IPS-11a (cell line): ENCODE measurements around the gene DNAI7.

Experiments used
- H3K4me3 ChIP-seq: one replicate; pipeline ENCODE4 v1.5.1; 2013; ENCODE audit warnings: low read depth, low read length, control low read depth

Gene DNAI7, protein sequence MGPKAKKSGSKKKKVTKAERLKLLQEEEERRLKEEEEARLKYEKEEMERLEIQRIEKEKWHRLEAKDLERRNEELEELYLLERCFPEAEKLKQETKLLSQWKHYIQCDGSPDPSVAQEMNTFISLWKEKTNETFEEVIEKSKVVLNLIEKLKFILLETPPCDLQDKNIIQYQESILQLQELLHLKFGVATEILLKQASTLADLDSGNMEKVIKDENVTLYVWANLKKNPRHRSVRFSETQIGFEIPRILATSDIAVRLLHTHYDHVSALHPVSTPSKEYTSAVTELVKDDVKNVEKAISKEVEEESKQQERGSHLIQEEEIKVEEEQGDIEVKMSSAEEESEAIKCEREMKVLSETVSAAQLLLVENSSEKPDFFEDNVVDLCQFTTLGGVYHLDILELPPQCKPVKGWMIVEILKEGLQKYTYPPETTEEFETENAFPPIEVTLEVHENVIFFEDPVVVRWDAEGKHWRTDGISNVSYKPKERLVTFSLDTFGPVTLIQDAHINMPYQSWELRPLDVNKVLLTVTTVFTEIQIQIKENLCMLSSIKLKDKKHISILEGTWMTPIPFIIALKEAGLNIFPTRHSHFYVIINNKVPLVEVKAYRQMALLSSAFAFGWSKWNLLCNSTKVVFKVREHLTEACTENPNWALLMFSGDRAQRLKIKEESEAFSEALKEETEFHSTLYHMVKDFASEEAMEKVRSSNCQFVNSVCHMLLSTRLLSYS

DNA sequence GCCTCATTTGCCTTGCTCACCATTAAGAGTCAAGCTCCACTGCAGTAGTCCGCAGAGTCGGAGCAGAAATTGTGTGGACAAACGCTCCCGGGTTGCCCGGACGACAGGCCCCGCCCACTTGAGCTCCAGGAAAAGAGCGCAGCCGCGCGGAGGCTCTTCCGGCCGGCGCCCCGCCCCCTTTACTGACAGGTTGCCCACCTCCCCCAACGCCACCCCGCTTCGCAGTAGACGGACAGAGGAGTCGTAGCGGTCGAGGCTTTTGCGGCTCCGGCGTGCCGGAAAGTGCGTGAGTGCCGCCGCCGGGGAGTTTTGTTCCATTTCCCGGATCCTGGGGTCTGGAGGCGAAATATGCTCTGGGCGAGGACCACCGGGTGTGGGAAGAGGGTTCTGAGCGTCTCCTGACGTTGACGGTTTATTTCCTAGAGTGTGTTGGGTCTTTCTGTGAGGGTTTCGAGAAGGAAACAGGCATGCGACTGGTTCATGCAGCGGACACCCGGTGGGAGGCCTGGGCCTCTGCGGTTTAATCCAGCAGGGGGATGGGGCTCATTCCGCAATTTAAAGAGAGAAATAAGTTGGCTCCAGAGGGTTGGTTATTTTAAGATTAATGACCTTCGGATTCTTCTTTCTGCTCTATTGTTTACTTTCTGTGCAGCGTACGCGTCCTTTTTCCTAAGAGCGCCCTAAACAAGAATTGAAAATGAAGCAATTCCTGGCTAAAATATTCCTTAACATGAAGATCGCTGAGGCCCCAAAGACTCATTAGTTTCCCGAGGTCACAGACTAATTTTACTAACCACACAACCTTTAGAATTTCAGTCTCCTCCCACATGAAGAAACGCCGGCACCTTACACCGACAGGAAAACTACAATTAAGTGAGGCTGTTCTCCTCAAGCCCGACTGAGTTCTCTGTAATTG is at the start of gene DNAI7, which contains the start of gene ETFRF1:
DNAI7 (minus strand) TSS at position 105 of the 916 bp plus-strand sequence; CDS start at position 23, 82 bp downstream.
ETFRF1 (plus strand) TSS at position 182 of the 916 bp plus-strand sequence. CDS start 8,720 bp downstream, outside the sequence.
- H3K4me3 ChIP-seq: peak within 1 kb of the TSS; percentile 86

DNA sequence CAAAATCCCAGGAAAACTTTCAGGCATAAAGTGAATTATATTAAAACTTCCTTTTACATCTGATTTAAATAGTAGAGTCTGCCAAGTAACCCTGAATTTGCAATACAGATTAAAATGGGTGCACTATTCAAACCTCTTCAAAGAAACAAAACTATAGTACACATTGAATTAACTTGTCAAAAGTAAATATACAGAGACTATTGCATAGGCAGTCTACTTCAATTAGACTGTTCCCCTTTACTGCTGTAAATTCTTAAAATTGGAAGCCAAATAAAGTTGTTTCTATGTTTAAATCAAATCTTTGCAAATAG is 48.7 kb upstream of the DNAI7 start:
- H3K4me3 ChIP-seq: no peak overlapping the region

DNA sequence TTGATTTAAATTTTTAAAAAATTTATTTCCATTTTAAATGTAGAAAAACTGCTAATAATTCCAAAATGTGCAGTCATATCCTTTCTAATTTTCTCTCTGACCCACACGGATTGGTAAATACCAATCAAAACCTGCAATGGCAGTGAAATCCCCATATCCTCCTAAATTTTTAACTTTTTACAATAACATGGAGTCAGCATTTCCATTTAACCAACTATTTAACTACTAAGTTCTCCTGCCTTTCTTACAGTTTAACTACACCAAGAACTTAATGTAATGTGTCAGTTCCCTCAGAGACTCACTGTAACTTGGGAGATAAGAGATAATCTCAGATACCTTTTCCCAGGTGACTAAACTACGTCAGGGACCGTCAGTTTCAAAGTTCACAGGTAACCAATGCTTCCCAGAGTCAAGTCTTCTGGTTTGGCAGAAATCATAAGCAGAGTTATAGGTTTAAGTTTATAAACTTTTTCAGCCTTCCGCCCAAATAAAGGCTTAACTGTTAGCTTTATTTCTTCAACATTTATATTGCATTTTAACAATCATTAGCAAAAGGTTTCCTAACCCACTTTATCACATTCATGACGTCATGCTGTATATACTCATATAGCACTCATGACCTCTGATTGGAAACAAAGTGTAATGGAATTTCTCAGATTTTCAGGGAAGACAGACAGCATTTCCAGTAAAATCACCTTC is 48.2 kb upstream of the DNAI7 start:
- no peak overlapping the region for H3K4me3 ChIP-seq

DNA sequence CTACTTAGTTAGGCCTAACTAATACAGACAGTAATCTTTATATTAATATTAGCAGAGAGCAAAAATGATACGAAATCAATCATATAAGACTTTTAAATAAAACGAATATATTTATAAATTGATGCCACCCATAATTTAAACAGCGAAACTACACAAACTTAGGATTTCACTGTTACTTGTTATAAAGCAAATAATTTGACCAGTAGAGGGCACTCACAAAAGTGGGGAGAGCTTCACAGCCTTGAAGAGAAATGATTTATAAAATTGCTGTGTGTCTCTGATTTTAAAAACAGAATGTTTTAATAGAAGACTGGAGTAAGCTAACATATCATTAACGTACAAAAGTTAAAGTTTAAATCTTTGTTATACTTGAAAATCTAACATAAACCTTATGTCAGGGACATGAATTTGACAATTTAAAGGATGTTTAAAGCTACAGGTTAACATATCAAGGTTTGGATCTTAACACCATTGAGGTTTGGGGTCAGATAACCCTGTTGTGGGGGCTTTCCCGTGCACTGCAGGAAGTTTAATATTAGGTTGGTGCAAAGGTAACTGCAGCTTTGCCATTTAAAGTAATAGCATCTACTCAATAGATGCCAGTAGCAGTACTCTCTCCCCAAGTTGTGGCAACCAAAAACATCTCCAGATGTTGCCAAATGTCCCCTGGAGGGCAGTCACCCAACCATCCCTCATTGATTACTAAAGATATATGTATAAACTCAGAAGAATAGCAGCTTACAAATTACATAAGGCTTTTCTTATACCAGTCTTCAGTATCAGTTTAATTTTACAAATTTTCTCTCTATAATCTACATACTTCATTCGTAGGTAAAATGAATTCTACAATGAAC is 46.4 kb upstream of the DNAI7 start:
- no peak overlapping the region for H3K4me3 ChIP-seq

DNA sequence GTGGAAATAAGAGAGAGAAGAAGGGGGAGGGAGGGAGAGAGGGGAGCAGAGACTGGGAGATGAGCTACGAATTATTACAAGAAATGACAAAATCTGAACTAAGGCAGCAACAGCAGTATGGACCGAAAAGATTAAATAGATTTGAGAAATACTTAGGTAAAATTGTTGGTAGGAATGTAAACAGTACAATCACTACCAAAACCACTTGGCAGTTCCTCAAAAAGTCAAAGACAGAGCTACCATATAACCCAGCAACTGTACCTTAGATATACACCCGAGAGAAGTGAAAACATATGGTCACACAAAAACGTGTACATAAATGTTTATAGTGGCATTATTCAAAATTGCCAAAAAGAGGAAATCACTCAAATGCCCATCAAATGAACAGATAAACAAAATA is 41.7 kb upstream of the DNAI7 start:
- H3K4me3 ChIP-seq: no peak overlapping the region

DNA sequence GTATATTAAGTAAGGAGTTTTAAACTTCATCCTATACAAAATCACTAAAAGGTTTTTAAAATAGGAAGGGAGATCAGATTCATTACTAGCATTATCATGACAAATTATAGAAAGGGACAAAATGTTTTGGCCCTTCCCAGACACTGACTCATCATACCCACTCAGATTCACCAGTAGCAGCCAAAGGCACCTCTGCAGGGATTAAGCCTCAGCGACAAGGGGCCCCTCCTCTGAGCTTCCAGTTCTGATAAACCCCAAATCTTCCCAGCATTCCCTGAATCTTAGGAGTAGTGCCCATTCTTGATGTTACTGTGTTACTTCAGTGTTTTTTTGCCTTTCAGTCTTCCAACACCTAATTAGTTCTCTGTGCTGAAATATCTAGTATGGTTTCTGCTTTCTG is 41.2 kb upstream of the DNAI7 start:
- no peak overlapping the region for H3K4me3 ChIP-seq

DNA sequence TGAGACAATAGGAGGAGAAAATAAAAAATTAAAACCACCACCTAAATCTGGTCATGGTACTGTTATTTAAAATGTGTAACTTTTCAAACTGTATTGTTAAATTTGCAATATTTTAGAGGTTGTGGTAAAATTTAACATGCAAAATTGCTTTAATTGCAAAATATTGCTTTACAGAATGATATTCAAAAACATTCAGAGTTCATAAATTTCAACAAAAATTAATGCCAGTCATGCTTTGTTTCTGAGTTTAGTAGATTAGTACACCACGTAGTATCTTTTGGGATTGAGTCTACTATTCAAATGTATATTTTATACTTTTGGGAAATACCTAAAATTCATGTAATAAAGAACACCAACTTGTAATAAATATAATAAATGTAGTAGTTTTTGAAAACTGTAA is 18.4 kb upstream of the DNAI7 start:
- no peak overlapping the region for H3K4me3 ChIP-seq

DNA sequence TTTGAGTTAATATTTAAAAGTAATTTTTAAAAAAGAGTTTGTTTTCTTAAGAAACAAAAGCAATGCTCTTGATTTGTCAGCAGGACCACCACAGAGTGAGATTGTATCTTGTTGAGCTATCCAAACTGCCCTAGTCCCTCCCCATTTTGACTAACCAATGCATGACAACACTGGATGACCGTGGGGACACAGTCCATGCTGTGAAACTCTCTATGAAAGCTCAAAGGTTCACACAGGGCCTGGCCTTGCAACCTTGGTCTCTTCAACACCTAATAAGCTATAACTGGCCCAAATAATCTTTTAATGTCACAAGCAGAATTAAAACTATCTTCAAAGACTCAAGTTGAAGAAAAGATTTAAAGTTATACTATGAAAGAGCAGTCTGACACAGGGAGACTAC is 13.6 kb upstream of the DNAI7 start:
- H3K4me3 ChIP-seq: no peak overlapping the region

DNA sequence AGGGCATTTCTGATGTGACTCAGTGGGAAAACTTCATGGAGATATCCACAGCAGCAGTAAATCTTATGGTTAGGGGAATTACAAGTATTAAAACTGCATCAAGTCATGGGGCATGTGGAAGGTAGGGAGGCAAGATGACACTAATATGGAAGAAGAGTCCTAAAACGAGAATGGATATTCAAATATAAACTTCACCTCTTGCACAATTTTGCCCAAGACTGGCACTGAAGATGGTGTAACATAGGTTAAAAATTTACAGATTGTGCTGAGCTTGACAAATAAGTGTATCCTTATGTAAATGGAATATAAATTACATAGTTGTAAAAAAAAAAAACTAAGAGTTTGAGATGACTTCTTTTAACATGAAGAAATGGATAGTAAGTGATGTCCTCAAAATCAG is 12.9 kb upstream of the DNAI7 start:
- H3K4me3 ChIP-seq: no peak overlapping the region

DNA sequence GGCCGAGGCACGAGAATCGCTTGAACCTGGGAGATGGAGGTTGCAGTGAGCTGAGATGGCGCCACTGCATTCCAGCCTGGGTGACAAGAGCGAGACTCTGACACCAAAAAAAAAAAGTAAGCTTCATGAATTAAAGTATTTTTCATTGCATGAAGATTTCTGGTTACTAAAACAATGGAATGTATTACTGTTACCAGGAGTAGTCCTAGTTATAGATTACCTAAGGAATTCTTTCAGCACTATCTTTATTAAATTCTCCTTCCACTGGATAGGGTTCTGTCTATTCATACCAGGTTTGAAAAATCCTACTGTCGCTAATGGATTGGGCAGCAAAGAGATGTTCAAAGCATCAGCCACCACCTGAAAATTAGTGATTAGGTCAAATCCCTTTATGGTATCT is 12.5 kb upstream of the DNAI7 start:
- no peak overlapping the region for H3K4me3 ChIP-seq

DNA sequence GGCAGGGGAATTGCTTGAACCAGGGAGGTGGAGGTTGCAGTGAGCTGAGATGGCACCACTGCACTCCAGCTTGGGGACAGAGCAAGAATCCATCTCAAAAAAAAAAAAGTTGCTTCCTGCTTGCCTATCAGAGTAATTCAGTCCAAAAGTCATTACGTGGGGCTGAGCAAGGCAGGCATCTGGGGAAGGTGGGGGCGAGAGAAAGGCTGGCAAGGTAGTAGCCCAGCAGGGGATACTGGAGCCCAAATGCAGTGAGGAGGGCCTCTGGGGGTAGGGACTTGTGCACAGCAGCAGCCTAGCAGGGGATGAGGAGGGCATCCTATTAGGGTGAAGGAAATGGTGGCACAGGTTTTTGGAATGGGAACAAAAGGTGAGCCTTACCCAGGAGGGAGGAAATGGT is 7.2 kb upstream of the DNAI7 start:
- H3K4me3 ChIP-seq: no peak overlapping the region

DNA sequence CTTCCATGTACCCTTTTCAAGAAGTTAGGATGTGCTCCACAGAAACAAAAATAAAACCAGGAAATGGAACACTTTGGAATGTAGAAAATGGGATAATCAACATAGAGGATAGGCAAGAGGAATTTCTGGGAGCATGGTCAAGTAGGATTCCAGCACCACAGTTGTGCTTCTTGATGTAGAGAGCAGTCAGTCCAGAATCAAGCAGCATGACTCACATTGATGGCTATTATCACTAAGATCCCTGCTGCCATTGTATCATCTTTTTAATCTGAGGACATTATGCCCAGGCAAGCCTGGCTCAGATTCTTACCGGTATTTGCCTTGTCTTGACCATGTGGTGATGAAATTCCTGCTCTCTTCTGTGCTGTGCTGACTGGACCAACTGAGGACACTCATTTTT is 5.7 kb upstream of the DNAI7 start:
- H3K4me3 ChIP-seq: no peak overlapping the region

DNA sequence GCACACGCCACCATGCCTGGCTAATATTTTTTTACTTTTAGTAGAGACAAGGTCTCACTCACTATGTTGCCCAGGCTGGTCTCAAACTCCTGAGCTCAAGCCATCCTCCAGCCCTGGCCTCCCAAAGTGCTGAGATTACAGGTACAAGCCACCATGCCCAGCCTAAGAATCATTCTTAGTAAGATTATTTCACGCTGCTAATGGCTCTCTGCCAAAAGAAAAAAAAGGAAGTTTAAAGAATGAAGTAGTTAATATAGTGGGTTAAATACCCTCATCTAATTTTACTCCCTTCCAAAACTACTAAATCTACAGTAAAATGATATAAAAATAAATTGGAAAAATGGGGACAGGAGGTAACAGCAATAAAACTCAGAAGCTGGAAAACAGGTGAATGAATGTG is 2.6 kb upstream of the DNAI7 start:
- no peak overlapping the region for H3K4me3 ChIP-seq

DNA sequence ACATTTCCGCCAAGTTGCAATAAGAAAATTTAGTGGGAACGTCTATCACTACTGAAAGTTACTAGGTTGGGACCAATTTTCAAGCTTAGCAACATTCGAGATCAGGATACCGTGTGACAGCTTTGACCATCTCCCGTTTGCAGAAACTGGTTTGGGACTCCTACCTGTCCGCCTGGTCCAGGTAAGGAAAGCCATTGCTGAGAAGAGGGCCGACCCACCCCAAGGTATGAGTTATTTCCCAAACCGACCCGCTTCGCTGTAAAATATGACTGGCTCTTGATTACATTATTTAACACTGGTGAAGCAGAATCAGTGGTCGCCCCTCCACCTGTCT is 271 bp downstream of the DNAI7 start:
- peak overlapping the region; percentile 86 for H3K4me3 ChIP-seq

DNA sequence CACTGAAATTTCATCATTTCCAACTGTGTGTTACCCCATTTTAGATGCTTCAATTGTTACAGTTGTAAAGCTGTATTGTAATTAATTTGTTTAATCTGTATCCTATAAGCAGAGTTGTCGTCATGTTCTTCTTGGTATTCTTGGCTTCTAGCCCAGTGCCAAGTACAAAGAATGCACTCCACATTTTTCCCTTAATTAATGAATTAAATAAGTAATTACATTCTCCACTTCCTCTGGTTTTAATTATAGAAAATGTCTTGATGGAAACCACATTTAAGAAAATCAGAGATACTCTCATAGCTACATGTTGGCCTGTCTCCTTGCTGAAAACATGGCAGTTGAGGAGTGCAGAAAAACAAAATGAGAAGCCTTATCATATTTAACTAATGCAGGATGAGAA is 746 bp downstream of the DNAI7 start:
- H3K4me3 ChIP-seq: peak overlapping the region; percentile 2

DNA sequence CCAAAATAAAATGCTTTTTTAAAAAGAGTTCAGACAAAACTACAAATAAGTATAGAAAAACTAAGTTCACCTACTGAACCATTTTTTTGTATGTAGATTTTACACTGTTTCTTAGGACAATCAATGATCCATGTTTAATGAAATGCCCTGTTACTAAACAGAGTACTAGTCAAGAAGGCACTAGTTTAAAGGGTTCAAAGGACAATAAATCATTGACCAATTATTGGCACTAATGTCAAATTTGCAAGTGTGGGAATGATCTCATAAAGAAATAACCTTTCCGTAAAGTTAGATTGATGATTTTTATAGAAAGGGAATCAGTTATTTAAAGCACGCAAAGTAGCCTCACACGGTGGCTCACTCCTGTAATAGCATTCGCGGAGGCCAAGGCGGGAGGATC is 4.2 kb downstream of the DNAI7 start:
- H3K4me3 ChIP-seq: no peak overlapping the region

DNA sequence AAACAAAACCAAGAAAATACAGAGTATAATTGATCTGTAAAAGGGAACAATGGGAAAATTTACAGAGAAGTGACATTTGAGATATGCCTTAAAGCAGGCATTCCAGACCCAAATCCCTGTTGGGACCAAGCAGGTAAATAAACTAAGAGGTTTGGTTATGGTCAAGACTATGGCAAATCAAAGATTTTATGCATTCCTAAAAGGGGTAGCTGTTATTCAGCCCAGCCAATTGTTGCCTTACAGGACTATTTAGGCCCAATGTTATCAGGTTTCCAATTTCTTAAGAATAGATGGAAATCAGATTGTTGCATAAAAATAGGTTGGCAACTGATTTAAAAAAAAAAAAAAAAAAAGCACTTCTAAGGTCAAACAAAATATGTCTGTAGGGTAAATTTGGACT is 5.3 kb downstream of the DNAI7 start:
- no peak overlapping the region for H3K4me3 ChIP-seq

DNA sequence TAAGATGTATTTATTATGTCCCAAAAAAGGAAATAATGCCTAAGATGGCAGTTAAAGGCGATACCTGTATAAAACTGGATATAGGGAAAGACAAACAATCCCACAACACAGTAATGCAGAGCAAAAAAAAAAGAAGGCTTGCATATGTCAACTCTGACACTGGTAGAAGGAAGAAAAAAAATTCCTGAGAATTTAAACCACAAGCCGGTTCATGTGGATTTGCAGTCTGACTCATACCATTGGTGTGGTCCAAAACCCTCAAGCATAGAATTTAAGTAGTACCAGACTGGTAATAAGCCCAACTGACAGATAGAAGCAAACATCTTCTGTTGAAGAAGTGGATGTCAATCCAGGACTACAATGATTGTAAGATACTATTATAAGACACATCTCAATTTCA is 7.2 kb downstream of the DNAI7 start:
- H3K4me3 ChIP-seq: no peak overlapping the region

DNA sequence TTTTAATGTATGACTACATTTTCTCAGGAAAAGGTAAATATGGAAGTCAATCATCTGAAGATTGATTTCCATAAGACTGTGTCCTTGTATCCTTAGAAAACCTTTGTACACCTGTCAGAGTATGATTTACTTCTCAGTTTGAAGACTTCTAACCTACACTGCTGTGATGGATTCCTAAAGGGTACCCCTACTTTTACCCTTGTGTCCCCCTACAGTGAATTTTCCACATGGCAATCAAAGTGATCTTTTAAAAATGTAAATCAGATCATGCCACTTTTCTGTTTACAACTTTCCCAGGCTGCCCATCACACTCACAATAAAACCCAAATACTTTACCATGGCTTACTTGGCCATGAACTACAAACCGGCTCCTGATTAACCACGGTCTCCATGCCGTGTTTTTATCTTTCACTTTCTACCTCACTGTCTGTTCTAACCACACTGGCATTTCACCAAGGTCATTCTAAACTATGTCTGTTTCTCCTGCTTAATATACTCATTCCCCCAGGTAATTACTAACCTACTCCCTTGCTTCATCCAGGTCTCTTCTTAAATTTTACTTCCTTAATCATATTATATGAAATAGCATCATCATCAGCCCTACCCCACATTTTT is 8.1 kb downstream of the DNAI7 start:
- no peak overlapping the region for H3K4me3 ChIP-seq
